IgD-negative memory B cell (primary cell): ENCODE data around the gene PIK3R4. TPM values are rescaled to one million over a fixed set of nuclear protein-coding genes. Genes with fewer than 3 reads are reported as not detected.

Experiments used
- H3K27ac Mint-ChIP-seq, 3 donors: one replicate each; pipeline ENCODE4 v1.8.0; 2020 to 2022; ENCODE audit warnings: mild to moderate bottlenecking in 3 of 3, mixed read lengths in 3 of 3, moderate library complexity in 1 of 3
- H3K27me3 Mint-ChIP-seq: one replicate; pipeline ENCODE4 v1.8.0; 2021; ENCODE audit warnings: mixed read lengths
- H3K36me3 Mint-ChIP-seq: one replicate; pipeline ENCODE4 v1.8.0; 2020; ENCODE audit warnings: mild to moderate bottlenecking, mixed read lengths
- H3K4me1 Mint-ChIP-seq, 3 donors: one replicate each; pipeline ENCODE4 v1.8.0; 2020 to 2022; ENCODE audit warnings: mixed read lengths in 3 of 3, mild to moderate bottlenecking in 1 of 3
- H3K4me3 Mint-ChIP-seq, 4 donors: one replicate each; pipeline ENCODE4 v1.8.0; 2020 to 2022; ENCODE audit warnings: mild to moderate bottlenecking in 4 of 4, mixed read lengths in 4 of 4, moderate library complexity in 3 of 4
- H3K9me3 Mint-ChIP-seq, 3 donors: one replicate each; pipeline ENCODE4 v1.8.0; 2020 to 2021; ENCODE audit warnings: mixed read lengths in 3 of 3, mild to moderate bottlenecking in 1 of 3
- polyA plus RNA-seq: library from polyadenylated mRNA; unstranded; fragments of 300-500 nt; fragmentation: Illumina TruSeq; gene quantifications from one replicate; pipeline ENCODE4 v1.2.3, GENCODE V29; 2021

Gene PIK3R4
- polyA plus RNA-seq, 1 donor from 2014 or later = 17.0 TPM

DNA sequence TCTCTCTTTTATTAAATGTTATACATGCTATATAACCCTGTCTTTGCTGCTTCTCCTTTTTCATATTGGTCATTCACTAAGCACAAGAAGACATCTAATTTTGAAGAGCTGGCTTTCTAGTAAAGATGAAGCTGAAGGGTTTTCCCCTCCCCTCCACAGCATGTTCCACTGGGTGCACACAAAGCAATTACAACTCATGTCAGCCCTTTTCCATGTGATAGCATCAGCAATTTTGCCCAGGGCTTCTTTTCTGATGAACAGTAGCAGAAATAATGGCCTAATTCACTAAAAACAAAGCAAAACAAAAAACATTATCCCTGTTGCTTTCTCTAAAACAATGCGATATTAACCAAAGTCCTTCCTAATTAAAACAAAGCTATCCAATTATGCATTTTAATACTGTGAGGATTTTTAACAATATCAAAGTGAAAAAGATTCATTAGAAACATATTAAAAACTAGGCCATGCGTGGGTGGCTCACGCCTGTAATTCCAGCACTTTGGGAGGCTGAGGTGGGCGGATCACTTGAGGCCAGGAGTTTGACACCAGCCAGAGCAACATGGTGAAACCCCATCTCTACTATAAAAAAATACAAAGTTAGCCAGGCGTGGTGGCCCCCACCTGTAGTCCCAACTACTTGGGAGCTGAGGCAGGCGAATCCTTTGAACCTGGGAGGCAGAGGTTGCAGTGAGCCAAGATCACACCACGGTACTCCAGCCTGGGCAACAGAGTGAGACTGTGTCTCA, 12.2 kb upstream of the PIK3R4 start:
- Mint-ChIP-seq H3K9me3 (no peaks in the 10 kb centered on the region), H3K27me3 (peaks cover 5% of the 10 kb centered on the region), H3K4me1 (peaks cover 0 to 4% (median 0%) of the 10 kb centered on the region in 3 donors), H3K4me3 (no peak overlapping the region), H3K36me3 (no peaks in the 10 kb centered on the region), H3K27ac (no peak overlapping the region)

DNA sequence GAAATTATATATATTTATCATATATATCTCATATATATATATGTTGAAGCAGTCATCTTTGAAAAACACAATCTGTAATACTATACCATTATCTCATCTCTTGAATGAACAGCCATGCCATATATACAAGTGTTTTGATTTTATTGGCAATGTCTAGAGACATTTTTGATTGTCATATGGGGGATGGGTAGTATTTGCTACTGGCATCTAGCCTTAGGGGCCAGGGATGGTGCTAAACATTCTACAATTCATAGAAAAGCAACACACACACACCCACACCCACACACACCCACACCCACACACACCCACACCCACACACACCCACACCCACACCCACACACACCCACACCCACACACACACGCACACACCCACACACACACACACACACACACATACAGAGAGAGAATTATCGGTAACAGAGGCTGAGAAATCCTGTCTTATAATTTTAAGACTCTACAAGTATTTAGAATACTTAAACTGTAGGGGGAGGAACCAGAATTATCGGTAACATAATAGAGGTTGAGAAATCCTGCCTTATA, 11.1 kb upstream of the PIK3R4 start:
- no peaks in the 10 kb centered on the region for H3K9me3 Mint-ChIP-seq

DNA sequence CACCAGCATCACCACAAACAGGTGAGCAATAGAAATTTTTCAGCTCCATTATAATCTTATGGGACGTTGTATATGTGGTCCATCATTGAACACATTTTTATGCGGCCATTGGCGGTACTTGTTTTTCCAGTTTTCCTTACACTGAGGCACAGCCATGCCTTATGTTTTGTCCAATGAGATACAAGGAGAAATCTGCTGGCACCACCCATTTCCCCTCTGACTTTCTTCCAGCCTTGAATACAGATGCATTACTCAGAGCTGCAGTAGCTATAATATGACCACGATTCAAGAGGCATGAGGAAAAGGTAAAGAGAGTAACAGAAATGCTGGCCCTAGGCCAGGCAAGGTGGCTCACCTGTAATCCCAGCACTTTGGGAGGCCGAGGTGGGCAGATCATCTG, 9.0 kb upstream of the PIK3R4 start:
- H3K27ac Mint-ChIP-seq = no peak overlapping the region
- H3K4me3 Mint-ChIP-seq = no peak overlapping the region
- H3K27me3 Mint-ChIP-seq = no peaks in the 10 kb centered on the region
- H3K36me3 Mint-ChIP-seq = no peaks in the 10 kb centered on the region
- no peaks in the 10 kb centered on the region for H3K9me3 Mint-ChIP-seq
- peaks cover 0 to 4% (median 0%) of the 10 kb centered on the region in 3 donors for H3K4me1 Mint-ChIP-seq

More for the DNA sequence above, 11.1 kb upstream of the PIK3R4 start:
- H3K27me3 Mint-ChIP-seq = no peaks in the 10 kb centered on the region
- H3K4me3 Mint-ChIP-seq = no peak overlapping the region
- no peak overlapping the region for H3K27ac Mint-ChIP-seq
- H3K4me1 Mint-ChIP-seq = peaks cover 0 to 4% (median 0%) of the 10 kb centered on the region in 3 donors
- no peaks in the 10 kb centered on the region for H3K36me3 Mint-ChIP-seq

DNA sequence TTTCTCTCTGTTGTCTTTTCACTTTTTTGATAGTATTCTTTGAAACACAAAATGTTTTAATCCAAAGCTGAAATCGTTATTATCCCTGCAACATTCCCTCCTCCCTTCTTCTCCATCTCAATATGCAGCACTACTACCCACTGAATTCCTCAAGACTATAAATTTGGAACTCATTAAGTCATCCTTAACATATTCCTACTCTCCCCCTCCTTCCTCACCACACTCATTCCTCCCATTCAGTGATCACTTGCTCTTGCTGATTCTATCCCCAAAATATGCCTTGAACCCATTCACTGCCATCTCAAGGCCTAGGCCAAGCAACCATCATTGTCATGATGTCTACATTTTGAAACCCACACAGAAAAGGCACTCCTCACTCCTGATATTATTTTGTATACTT, 2.4 kb upstream of the PIK3R4 start:
- Mint-ChIP-seq H3K4me1 (peaks cover 10 to 22% (median 12%) of the 10 kb centered on the region in 3 donors), H3K36me3 (no peaks in the 10 kb centered on the region), H3K27ac (no peak overlapping the region), H3K27me3 (no peaks in the 10 kb centered on the region), H3K9me3 (no peaks in the 10 kb centered on the region), H3K4me3 (no peak overlapping the region)

DNA sequence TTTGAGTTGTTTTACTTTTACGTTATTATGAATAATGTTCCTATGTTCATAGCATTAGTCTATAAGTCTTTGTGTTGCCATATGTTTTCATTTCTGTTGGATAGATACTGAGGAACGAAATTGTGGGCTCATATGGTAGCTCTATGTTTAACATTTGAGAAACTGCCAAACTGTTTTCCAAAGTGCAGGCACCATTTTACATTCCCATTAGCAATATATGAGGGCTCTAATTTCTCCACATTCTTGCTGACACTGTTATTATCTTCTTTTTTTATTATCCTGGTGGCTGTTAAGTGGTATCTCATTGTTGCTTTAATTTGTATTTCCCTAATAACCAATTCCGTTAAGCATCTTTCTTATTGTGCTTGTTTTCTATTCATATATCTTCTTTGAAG, 1.8 kb upstream of the PIK3R4 start:
- Mint-ChIP-seq H3K4me1 (peaks cover 15 to 28% (median 16%) of the 10 kb centered on the region in 3 donors), H3K36me3 (peaks cover 3% of the 10 kb centered on the region), H3K9me3 (no peaks in the 10 kb centered on the region), H3K27ac (no peak overlapping the region), H3K27me3 (no peaks in the 10 kb centered on the region), H3K4me3 (peak overlapping the region in 3 of 4 donors; percentile 89 to 98 (median 95))

DNA sequence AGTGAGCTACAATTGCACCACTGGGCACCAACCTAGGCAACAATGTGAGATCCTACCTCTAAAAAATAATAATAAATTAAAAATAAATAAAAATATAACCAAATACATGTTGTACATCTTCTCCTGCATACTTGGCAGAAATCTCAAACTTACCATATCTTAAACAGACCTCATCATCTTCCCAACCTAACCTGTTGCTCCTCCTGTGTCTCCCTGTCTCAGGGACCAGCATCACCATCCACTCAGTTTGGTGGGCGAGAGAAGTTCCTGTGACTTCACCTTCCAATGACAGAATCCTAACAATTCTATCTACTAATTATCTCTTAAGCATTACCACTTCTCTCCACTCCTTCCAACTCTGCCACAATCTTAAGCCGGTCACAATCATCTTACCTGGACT, 3.3 kb downstream of the PIK3R4 start:
- Mint-ChIP-seq H3K4me3 (peak overlapping the region in 2 of 4 donors; percentile 35 to 77), H3K27me3 (no peaks in the 10 kb centered on the region), H3K4me1 (peaks cover 29 to 53% (median 44%) of the 10 kb centered on the region in 3 donors), H3K36me3 (peaks cover 14% of the 10 kb centered on the region), H3K27ac (peak overlapping the region; percentile 10 to 48 (median 48)), H3K9me3 (no peaks in the 10 kb centered on the region)

DNA sequence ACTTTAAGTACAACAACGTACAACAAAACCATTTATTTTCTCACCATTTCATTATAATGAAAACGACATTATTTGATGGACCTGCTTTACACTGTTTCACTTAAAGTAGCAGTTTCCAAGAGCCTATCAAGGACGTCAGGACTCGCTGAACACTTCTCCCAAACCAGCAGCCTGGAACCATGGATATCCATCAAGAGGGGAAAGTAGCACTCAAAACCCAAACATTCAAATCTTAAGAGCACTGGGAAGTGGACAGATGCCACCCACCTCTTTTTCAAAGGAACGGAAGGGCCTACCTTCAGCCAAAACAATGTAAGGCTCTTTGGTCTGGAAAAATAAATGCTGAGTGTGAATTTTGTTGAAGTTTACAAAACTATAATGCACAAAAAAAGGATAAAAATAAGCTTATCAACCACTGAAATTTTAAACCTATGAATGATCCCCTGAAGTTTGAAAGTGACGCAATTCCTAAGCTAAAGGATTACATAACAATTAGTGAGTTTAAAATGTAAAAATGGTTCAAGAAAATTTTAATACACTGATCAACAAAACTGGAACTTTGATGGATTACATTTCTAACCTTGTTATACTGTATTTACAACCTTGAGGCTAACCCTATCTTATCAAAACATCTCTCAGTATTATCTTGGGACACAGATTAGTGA, 4.6 kb downstream of the PIK3R4 start:
- no peak overlapping the region for H3K27ac Mint-ChIP-seq
- H3K4me1 Mint-ChIP-seq = peaks cover 29 to 51% (median 44%) of the 10 kb centered on the region in 3 donors
- no peak overlapping the region for H3K4me3 Mint-ChIP-seq
- peaks cover 14% of the 10 kb centered on the region for H3K36me3 Mint-ChIP-seq
- H3K27me3 Mint-ChIP-seq = no peaks in the 10 kb centered on the region
- H3K9me3 Mint-ChIP-seq = no peaks in the 10 kb centered on the region

DNA sequence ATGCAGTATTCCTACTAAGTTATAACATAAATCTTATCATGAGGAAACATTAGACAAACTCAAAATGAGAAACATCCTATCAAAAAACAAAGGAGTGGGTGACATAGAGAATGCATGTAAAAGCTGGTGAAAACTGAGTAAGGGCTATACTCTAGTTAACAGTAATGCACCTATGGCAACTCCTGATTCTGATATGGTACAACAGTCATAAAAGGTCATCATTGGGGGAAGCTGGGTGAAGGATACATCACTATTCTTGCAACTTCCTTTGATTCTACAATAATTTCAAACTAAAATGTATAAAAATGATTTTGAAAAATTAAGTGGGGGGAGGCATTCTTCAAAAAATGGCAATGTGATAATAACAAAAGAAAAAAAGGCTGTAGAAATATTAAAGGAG, 6.8 kb downstream of the PIK3R4 start:
- no peaks in the 10 kb centered on the region for H3K27me3 Mint-ChIP-seq
- no peak overlapping the region for H3K27ac Mint-ChIP-seq
- peaks cover 22 to 43% (median 34%) of the 10 kb centered on the region in 3 donors for H3K4me1 Mint-ChIP-seq
- H3K4me3 Mint-ChIP-seq = peak overlapping the region in 1 of 4 donors; percentile 4
- H3K36me3 Mint-ChIP-seq = peaks cover 19% of the 10 kb centered on the region
- H3K9me3 Mint-ChIP-seq = no peaks in the 10 kb centered on the region

DNA sequence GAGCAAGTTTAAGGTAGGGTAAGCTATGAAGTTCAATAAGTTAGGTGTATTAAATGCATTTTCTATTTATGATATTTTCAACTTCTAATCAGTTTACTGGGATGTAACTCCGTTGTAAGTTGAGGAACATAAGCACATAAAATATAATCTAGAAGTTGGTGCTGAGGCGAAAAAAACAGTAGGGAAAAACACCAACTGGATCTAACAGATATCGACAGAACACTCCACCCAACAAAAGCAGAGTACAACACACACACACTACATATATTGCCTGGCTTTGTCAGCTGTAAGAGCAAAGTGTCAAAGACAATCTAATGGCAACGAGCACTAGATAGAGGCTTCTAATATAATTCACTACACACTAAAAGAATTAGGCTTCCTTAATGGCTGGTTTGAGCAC, 8.4 kb downstream of the PIK3R4 start:
- peaks cover 14% of the 10 kb centered on the region for H3K36me3 Mint-ChIP-seq
- no peaks in the 10 kb centered on the region for H3K27me3 Mint-ChIP-seq
- H3K4me1 Mint-ChIP-seq = peaks cover 14 to 31% (median 27%) of the 10 kb centered on the region in 3 donors
- no peak overlapping the region for H3K27ac Mint-ChIP-seq
- no peaks in the 10 kb centered on the region for H3K9me3 Mint-ChIP-seq
- no peak overlapping the region for H3K4me3 Mint-ChIP-seq

DNA sequence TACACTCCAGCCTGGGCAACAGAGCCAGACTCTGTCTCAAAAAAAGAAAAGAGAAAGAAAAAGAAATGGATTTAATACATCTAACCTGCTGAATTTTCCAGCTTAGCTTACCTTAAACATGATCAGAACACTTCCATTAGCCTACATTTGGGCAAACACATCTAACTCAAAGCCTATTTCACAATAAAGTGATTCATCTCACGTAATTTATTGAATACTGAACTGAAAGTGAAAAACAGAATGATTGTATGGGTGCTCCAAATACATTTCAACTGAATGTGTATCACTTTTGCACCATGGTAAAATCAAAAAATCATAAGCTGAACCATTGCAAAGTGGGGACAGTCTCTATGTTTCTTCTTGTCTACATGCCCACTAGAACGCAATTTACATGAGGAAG, 9.0 kb downstream of the PIK3R4 start:
- peaks cover 14% of the 10 kb centered on the region for H3K36me3 Mint-ChIP-seq
- no peak overlapping the region for H3K27ac Mint-ChIP-seq
- no peaks in the 10 kb centered on the region for H3K27me3 Mint-ChIP-seq
- peaks cover 11 to 25% (median 22%) of the 10 kb centered on the region in 3 donors for H3K4me1 Mint-ChIP-seq
- H3K9me3 Mint-ChIP-seq = no peaks in the 10 kb centered on the region
- no peak overlapping the region for H3K4me3 Mint-ChIP-seq

DNA sequence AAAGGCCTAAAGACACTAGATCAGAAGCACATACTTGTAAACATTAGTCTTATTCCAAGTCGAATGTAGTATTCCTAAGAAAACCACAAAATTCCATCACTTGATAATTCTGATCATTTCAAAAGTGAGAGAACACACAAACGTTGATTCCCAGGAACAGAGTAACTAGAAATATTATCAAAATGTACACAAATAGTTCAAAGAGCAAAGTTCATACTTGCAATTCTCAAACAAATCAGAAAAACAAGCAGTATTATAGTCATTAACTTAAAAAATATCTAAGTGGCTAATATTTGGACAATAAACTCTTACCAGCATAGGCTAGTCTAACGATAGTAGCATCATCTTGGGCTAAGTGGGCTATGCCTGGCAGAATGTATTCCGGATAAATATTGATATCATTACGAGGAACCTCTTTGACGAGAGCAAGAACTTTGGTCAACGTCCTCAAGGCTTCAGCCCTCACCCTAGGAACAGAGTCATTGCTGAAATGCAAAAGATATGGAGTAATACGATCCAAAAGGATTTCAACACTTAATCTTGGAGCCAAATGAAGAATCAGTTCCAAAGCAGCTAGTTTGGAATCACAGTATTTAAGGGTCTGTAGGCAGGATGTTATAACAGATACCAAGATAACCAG, 13.3 kb downstream of the PIK3R4 start:
- Mint-ChIP-seq H3K27me3 (no peaks in the 10 kb centered on the region), H3K36me3 (peaks cover 5% of the 10 kb centered on the region), H3K4me1 (peaks cover 0 to 8% (median 5%) of the 10 kb centered on the region in 3 donors), H3K4me3 (no peak overlapping the region), H3K9me3 (no peaks in the 10 kb centered on the region), H3K27ac (peak overlapping the region in 1 of 3 donors; percentile 19)

DNA sequence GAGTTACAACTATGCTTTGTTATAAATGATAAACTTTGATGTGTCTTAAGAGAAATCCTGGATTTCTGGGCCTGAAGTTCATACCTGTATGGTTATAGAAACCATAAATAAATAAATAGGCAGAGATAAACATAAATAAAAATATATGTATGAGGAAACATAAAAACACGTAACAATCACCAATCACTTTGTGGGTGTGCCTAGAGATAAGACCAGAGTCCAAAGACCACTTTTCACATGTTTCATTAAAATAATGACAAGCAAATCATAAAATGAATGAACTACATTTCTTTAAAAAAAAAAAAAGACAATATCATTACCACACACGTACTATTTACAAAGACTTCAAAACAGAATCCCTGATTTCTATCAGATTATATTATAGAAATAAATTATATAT, 14.1 kb downstream of the PIK3R4 start:
- Mint-ChIP-seq H3K36me3 (peaks cover 5% of the 10 kb centered on the region), H3K9me3 (no peaks in the 10 kb centered on the region), H3K4me1 (peaks cover 0 to 5% (median 5%) of the 10 kb centered on the region in 3 donors), H3K27me3 (no peaks in the 10 kb centered on the region), H3K27ac (no peak overlapping the region), H3K4me3 (no peak overlapping the region)

DNA sequence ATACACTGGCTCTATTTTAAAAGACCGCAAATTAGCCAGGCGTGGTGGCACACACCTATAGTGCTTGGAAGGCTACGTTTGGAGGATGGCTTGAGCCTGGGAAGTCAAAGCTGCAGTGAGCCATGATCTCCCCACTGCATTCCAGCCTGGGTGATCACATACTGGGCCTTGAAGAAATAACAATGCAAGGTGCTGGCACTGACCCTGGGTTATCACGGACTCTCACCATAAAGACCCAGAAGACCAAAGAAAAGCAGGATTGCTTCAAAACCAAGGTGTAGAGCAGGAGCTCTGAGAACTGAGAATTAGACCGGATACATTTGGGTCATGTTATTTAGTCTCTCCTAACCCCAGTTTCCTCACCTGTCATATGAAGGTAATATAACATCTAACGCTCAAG, 14.8 kb downstream of the PIK3R4 start:
- Mint-ChIP-seq H3K27ac (no peak overlapping the region), H3K36me3 (peaks cover 3% of the 10 kb centered on the region), H3K27me3 (no peaks in the 10 kb centered on the region), H3K4me3 (no peak overlapping the region), H3K4me1 (peaks cover 0 to 5% (median 3%) of the 10 kb centered on the region in 3 donors), H3K9me3 (no peaks in the 10 kb centered on the region)

DNA sequence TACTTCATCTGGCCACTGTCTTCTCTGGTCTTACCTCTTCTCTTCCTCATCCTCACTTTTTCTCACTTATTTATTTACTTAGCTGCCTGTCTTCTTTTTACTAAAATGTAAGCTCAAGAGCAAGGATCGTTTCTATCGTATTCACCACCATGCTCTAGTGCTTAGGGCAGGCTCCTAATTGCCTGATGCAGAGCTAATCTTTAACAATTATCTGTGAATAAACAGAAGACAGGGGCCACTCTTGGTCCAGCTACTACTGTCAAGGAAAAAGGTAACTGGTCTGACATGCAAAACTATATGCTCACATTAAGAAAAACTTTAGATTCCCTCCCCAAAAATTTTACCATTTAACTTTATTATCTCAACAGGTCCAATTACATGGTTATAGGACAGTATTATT, 17.5 kb downstream of the PIK3R4 start:
- no peaks in the 10 kb centered on the region for H3K9me3 Mint-ChIP-seq
- H3K27me3 Mint-ChIP-seq = no peaks in the 10 kb centered on the region
- no peak overlapping the region for H3K4me3 Mint-ChIP-seq
- H3K27ac Mint-ChIP-seq = peak overlapping the region in 1 of 3 donors; percentile 84
- no peaks in the 10 kb centered on the region for H3K36me3 Mint-ChIP-seq
- peaks cover 0 to 4% (median 3%) of the 10 kb centered on the region in 3 donors for H3K4me1 Mint-ChIP-seq

DNA sequence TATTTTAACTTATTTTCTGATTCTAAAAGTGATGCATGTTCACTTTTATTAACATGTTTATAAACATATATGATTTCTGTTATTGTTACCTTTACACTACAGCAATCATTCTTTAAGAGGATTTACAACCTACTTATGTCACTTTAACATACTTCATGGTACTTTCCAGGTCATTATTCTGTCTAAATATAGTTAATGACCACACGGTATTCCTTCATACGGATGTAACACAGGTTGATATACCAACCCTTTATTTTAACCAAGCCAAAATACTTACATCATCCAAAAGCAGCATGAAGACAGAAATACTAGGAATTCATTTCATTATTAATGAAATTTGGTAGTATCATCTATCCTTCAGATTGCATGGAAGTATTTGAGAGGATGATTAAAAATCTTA, 18.6 kb downstream of the PIK3R4 start:
- H3K4me1 Mint-ChIP-seq = peaks cover 0 to 4% (median 3%) of the 10 kb centered on the region in 3 donors

More for the DNA sequence above, 18.6 kb downstream of the PIK3R4 start:
- Mint-ChIP-seq H3K4me3 (no peak overlapping the region), H3K36me3 (peaks cover under 1% of the 10 kb centered on the region), H3K27ac (no peak overlapping the region), H3K9me3 (no peaks in the 10 kb centered on the region), H3K27me3 (no peaks in the 10 kb centered on the region)
